GM21381 (cell line): Measurements from ENCODE around the gene SUN1.

Source experiments
- ATAC-seq: cut with Tn5 transposase; IDR thresholded peaks from one replicate; pipeline ENCODE4 v1.9.1; 2021; ENCODE audit warnings: mild to moderate bottlenecking, moderate library complexity; ENCODE audit not compliant: unreplicated experiment

The SUN1 gene

GRCh38 chr7:888081-889024, 56.1 kb downstream of the SUN1 start:
- no peak for ATAC-seq

GRCh38 chr7:889025-889390, 56.7 kb downstream of the SUN1 start:
- no peak for ATAC-seq

DNA sequence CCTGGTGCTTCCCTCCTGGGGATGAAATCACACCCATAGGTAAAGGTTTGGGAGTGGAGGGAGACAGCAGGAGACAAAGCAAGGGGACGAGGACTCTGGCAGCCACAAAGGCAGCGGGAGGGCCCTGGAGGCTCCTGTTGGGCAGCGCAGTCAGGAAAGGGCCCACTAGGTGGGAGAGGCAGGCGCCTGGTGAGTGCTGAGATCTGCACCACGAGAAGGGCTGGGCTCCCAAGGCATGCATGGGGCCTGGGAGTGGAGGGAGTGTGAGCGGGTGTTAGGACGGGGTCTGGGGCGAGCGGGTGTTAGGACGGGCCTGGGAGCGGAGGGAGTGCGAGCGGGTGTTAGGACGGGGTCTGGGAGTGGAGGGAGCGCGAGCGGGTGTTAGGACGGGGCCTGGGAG, 57.1 kb downstream of the SUN1 start:
- ATAC-seq = no peak

- no peak for ATAC-seq
Measured at GRCh38 chr7:890868-891267, 58.6 kb downstream of the SUN1 start.

GRCh38 chr7:891291-891690, 59.0 kb downstream of the SUN1 start:
- no peak for ATAC-seq

DNA sequence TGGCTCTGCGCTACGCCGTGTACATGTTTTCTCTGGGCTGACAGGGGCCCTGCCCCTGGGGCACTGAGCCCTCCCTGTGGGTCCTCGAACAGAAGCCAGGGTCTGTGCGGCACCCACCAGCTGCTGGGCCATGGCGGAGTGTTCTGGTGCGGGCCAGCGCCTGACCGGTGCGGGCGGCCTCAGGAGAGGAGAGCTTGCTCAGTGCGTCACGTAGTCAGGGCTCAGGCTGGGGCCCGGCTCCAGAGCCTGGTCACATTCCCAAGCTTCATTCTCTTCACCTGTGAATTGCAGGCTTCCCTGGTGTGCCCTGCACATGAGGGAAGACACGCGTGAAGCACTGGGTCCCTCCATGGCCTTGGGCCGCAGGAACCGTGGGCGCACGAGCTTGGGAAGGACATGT, 59.5 kb downstream of the SUN1 start:
- ATAC-seq = no peak

- no peak for ATAC-seq
Measured at GRCh38 chr7:892648-893593, 60.6 kb downstream of the SUN1 start.

GRCh38 chr7:893686-894085, 61.4 kb downstream of the SUN1 start:
- ATAC-seq = no peak

GRCh38 chr7:894164-894867, 62.0 kb downstream of the SUN1 start:
- no peak for ATAC-seq

GRCh38 chr7:894927-895450, 62.7 kb downstream of the SUN1 start:
- ATAC-seq = no peak

- no peak for ATAC-seq
Measured at GRCh38 chr7:895451-896052, 63.3 kb downstream of the SUN1 start.

DNA sequence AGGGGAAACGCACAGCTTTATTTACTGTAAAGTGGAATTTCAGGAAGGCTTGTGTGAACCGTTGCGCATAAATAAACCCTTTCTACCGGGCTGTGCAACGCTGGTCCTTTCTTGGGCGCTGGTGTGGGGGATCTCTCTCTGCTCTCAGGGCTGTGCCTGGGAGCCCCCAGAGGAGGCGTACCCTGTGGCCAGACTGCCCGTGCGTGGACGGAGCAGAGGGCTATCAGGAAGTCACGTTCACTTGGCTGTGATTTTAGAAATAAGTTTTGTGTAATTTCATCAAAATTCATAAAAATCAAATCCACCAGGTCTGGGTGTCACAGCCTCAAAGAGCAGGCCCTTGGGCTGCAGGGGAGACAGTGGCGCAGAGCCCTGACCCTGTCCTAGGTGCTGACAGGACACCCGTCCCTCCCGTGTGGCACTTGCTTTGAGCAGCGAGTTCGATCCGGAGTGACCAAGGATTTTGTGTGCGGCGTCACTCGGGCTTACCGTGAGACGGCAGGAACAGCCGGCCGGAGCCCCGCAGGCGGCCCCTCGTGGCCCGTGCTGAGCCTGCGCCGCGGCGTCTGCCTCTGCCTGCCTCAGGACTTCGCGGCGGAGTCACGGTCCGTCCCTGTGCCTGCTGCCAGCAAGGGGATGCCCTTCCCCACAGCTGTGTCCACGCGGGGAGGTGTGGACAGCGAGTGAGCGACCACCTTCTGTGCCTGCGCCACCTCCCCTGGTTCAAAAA, 64.2 kb downstream of the SUN1 start:
- no peak for ATAC-seq

GRCh38 chr7:897086-897485, 64.8 kb downstream of the SUN1 start:
- ATAC-seq = no peak

GRCh38 chr7:897771-898376, 65.6 kb downstream of the SUN1 start:
- ATAC-seq = no peak

DNA sequence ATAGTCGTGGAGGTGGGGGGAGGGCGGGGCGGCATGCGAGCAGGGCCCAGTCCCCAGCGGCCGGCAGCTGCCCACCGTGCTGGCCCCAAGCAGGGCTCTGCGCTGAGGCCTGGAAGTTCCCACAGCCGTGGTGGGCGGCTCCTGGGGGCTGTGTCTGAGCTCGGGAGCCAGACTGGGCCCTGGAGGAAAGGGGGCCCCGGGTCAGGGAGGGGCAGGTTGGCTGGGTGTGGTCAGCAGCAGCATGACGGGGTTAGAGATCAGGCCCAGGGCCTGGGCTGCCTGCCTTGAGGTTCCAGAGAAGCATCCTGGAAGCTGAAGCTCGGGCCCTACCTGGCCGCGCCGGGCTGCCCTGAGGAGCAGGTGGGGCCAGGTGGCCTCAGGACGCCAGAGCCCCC, 66.2 kb downstream of the SUN1 start:
- no peak for ATAC-seq

DNA sequence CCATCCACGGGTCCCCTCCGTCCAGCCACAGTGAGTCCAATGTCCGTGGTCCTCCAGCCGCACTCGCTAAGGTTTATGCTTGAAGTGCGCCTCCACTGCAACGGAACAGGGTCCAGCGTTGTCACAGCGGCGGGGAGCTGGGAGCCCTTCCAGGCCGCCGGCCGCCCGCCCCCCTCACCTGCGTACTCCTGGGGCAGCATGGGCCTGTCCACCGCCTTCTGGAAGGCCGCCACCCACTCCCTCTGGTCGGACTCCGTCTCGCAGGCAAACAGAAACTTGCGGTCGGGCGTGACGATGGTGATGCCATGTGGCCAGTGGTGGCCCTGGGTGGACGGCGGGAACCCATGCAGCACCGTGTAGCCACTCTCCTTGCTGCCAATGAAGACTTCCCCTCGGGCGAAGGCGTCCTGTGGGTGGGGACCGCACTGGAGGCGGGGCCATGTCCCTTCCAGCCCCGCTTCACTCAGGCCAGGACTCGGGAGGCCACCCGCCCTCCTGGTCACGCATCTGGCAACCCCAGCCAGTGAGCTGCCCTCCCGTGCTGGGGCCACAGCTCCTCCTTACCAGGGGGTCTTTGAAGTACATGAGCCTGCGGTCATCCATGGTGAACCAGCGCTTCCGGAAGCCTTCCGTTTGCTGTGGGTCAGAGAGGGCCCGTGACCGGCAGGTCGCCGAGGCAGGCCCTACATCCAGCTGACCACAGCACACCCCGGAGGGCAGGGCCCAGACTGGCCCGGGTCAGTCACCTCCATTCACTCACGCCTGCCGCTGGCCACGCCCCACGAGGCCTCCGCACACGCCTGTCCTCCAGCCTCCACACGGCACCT, 66.8 kb downstream of the SUN1 start:
- no peak for ATAC-seq

GRCh38 chr7:899806-900205, 67.5 kb downstream of the SUN1 start:
- no peak for ATAC-seq

DNA sequence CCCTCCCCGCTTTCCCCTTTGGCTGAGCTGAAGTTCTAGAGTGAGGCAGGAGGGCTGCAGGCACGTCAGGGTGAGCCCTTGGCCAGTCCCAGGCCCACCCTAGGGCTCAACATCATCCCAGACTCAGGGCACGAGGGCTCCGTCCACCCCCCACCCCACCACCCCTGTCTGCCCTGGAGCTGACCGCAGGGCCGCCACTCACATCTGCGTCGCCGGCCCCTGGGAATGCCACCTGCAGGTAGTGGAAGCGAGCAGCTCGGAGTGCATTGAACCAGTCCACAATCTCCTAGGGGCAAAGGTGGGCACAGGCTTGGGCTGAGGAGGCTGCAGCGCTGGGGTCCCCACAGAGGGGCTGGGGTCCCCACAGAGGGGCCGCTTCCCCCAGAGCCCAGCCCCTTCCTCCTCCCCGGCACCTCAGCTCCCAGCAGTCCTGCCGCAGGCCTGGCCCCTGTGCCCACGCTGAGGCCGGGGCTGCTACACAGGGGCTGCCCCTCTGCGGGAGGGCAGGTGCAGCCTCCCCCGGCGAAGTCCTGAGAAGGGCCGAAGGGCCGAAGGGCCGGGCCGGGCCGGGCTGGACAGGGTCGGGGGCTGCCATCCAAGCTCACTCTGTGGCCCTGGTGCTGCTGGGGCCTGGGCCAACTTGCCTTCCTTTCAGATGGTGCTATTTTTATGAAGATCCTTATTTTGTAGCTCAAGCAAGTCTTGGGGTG, 68.2 kb downstream of the SUN1 start:
- ATAC-seq = no peak
